ENCODE measurements around the gene TMEM87A. TPM values are rescaled to one million over a fixed set of nuclear protein-coding genes. Genes with fewer than 3 reads are reported as not detected.

TMEM87A gene
- total and polyA plus RNA-seq, 2 donors (not counting 1 experiment from before 2014, with no cell fraction given): 44.8 to 61.8 TPM

GRCh38 chr15:42264795-42265194 lies 8.4 kb downstream of the TMEM87A start:
- no peak for TF ChIP-seq EZH2 (IDR thresholded peaks at IDR 0.05; ENCODE audit: low read length, missing control alignments)
- no peak for TF ChIP-seq CTCF (conservative IDR thresholded peaks at IDR 0.05 in 1 of 2, IDR thresholded peaks at IDR 0.05 in 1 of 2; ENCODE audit: low read depth in 1 of 2, low read length in 2 of 2)
- Histone ChIP-seq H3K27ac (ENCODE audit: insufficient read depth, low read length) (no peak overlapping the region), H3K4me1 (ENCODE audit: control insufficient read depth, extremely low read depth, insufficient read depth, low read length) (no peaks in the 10 kb centered on the region), H3K4me3 (replicated peaks in 1 of 4; ENCODE audit: control extremely low read depth in 1 of 4, insufficient read depth in 1 of 4, low read depth in 3 of 4, low read length in 4 of 4) (no peak overlapping the region), H4K20me1 (ENCODE audit: control insufficient read depth, extremely low read depth, insufficient read depth, low read length) (no peaks in the 10 kb centered on the region), H3K9ac (ENCODE audit: insufficient read depth, low read length) (no peak overlapping the region), H3K27me3 (ENCODE audit: control insufficient read depth, insufficient read depth, low read length) (no peaks in the 10 kb centered on the region), H3K9me3 (ENCODE audit: control insufficient read depth, insufficient read depth, low read depth, low read length) (no peaks in the 10 kb centered on the region), H2AFZ (ENCODE audit: low read length) (no peak overlapping the region), H3K79me2 (ENCODE audit: control insufficient read depth, insufficient read depth, low read length) (peaks cover 20% of the 10 kb centered on the region), H3K4me2 (ENCODE audit: extremely low read depth, insufficient read depth, low read length) (no peak overlapping the region), H3K36me3 (ENCODE audit: control insufficient read depth, insufficient read depth, low read length) (peaks cover 9% of the 10 kb centered on the region)
- no peak for DNase-seq (ENCODE audit: low read depth in 2 of 2)

GRCh38 chr15:42253300-42253699 lies 19.9 kb downstream of the TMEM87A start:
- Histone ChIP-seq H3K9ac (ENCODE audit: insufficient read depth, low read length) (no peak overlapping the region), H2AFZ (ENCODE audit: low read length) (no peak overlapping the region), H3K4me1 (ENCODE audit: control insufficient read depth, extremely low read depth, insufficient read depth, low read length) (no peaks in the 10 kb centered on the region), H3K36me3 (ENCODE audit: control insufficient read depth, insufficient read depth, low read length) (peaks cover 2% of the 10 kb centered on the region), H3K4me2 (ENCODE audit: extremely low read depth, insufficient read depth, low read length) (no peak overlapping the region), H3K27ac (ENCODE audit: insufficient read depth, low read length) (no peak overlapping the region), H3K9me3 (ENCODE audit: control insufficient read depth, insufficient read depth, low read depth, low read length) (no peaks in the 10 kb centered on the region), H3K27me3 (ENCODE audit: control insufficient read depth, insufficient read depth, low read length) (no peaks in the 10 kb centered on the region), H3K79me2 (ENCODE audit: control insufficient read depth, insufficient read depth, low read length) (no peaks in the 10 kb centered on the region), H4K20me1 (ENCODE audit: control insufficient read depth, extremely low read depth, insufficient read depth, low read length) (no peaks in the 10 kb centered on the region), H3K4me3 (replicated peaks in 1 of 4; ENCODE audit: control extremely low read depth in 1 of 4, insufficient read depth in 1 of 4, low read depth in 3 of 4, low read length in 4 of 4) (no peak overlapping the region)
- TF ChIP-seq EZH2 (IDR thresholded peaks at IDR 0.05; ENCODE audit: low read length, missing control alignments) (no peak), CTCF (conservative IDR thresholded peaks at IDR 0.05 in 1 of 2, IDR thresholded peaks at IDR 0.05 in 1 of 2; ENCODE audit: low read depth in 1 of 2, low read length in 2 of 2) (no peak)
- DNase-seq (ENCODE audit: low read depth in 2 of 2): no peak

GRCh38 chr15:42240823-42241222 lies 32.4 kb downstream of the TMEM87A start:
- Histone ChIP-seq H3K4me3 (replicated peaks in 1 of 4; ENCODE audit: control extremely low read depth in 1 of 4, insufficient read depth in 1 of 4, low read depth in 3 of 4, low read length in 4 of 4) (no peak overlapping the region), H3K36me3 (ENCODE audit: control insufficient read depth, insufficient read depth, low read length) (peaks cover 3% of the 10 kb centered on the region), H3K27ac (ENCODE audit: insufficient read depth, low read length) (no peak overlapping the region), H3K4me2 (ENCODE audit: extremely low read depth, insufficient read depth, low read length) (no peak overlapping the region), H3K9ac (ENCODE audit: insufficient read depth, low read length) (no peak overlapping the region), H3K27me3 (ENCODE audit: control insufficient read depth, insufficient read depth, low read length) (no peaks in the 10 kb centered on the region), H2AFZ (ENCODE audit: low read length) (no peak overlapping the region), H4K20me1 (ENCODE audit: control insufficient read depth, extremely low read depth, insufficient read depth, low read length) (no peaks in the 10 kb centered on the region), H3K9me3 (ENCODE audit: control insufficient read depth, insufficient read depth, low read depth, low read length) (no peaks in the 10 kb centered on the region), H3K4me1 (ENCODE audit: control insufficient read depth, extremely low read depth, insufficient read depth, low read length) (no peaks in the 10 kb centered on the region), H3K79me2 (ENCODE audit: control insufficient read depth, insufficient read depth, low read length) (no peaks in the 10 kb centered on the region)
- DNase-seq (ENCODE audit: low read depth in 2 of 2): no peak
- TF ChIP-seq CTCF (conservative IDR thresholded peaks at IDR 0.05 in 1 of 2, IDR thresholded peaks at IDR 0.05 in 1 of 2; ENCODE audit: low read depth in 1 of 2, low read length in 2 of 2) (no peak), EZH2 (IDR thresholded peaks at IDR 0.05; ENCODE audit: low read length, missing control alignments) (no peak)
